Kidney (tissue), 14 donors: ENCODE data around the gene DEPDC4. TPM values are rescaled to one million over a fixed set of nuclear protein-coding genes. Genes with fewer than 3 reads are reported as not detected.

Experiments used
- DNase-seq, 5 donors: peaks; one replicate each; pipeline ENCODE4 v3.0.0-alpha.2; 2013 to 2020
- FAIRE-seq: peaks from 2 replicates; lab custom pipeline; 2012; peaks lifted over from hg19 to GRCh38; lab: Jason Lieb, UNC
- H3K27ac ChIP-seq, 2 donors: one replicate each; pipeline ENCODE4 v1.7.0; 2013; ENCODE audit warnings: low read depth in 2 of 2, low read length in 2 of 2, inconsistent platforms in 1 of 2
- H3K27me3 ChIP-seq: one replicate; pipeline ENCODE4 v1.7.1; 2013; ENCODE audit warnings: low read length, inconsistent platforms; ENCODE audit not compliant: control insufficient read depth, insufficient read depth
- H3K36me3 ChIP-seq, 3 donors: one replicate each; pipeline versions ENCODE4 v1.7.0 to v1.7.1; 2013; ENCODE audit warnings: low read length in 3 of 3, control low read depth in 1 of 3, inconsistent platforms in 1 of 3; ENCODE audit not compliant: insufficient read depth in 3 of 3, control insufficient read depth in 2 of 3
- H3K4me1 ChIP-seq, 3 donors: one replicate each; pipeline versions ENCODE4 v1.7.0 to v1.7.1; 2013; ENCODE audit warnings: low read length in 3 of 3, inconsistent platforms in 1 of 3, low read depth in 1 of 3; ENCODE audit not compliant: control insufficient read depth in 2 of 3, insufficient read depth in 2 of 3
- H3K4me3 ChIP-seq, 3 donors: one replicate each; pipeline versions ENCODE4 v1.7.0 to v1.8.1; 2013; ENCODE audit warnings: low read length in 3 of 3, control low read depth in 1 of 3, inconsistent platforms in 1 of 3
- H3K9ac ChIP-seq, 3 donors: one replicate each; pipeline versions ENCODE4 v1.7.0 to v1.7.1; 2013; ENCODE audit warnings: low read length in 3 of 3, control low read depth in 1 of 3, inconsistent platforms in 1 of 3
- H3K9me3 ChIP-seq, 3 donors: one replicate each; pipeline versions ENCODE4 v1.7.0 to v1.7.1; 2013; ENCODE audit warnings: low read length in 3 of 3, control low read depth in 1 of 3, inconsistent platforms in 1 of 3; ENCODE audit not compliant: control insufficient read depth in 2 of 3, insufficient read depth in 1 of 3
- CTCF ChIP-seq: IDR thresholded peaks from 3 replicates; pipeline ENCODE4 v1.5.1; 2012; ENCODE audit warnings: mild to moderate bottlenecking, moderate library complexity, borderline replicate concordance; ENCODE audit not compliant: insufficient read depth; ENCODE audit errors: extremely low read depth
- intact Hi-C: fragments of 100-400 bp; cut with DNase I; formaldehyde crosslinking; loops from one replicate; pipeline ENCODE4 v1.11.1; 2022
- polyA plus RNA-seq: library from polyadenylated mRNA; stranded (reverse); fragments of 350-450 nt; fragmentation: Illumina TruSeq; extraction: RNeasy Lipid Tissue Mini Kit (QIAGEN cat#74804); gene quantifications from one replicate; pipeline ENCODE4 v1.2.3, GENCODE V29; 2014; ENCODE audit warnings: low read depth, low replicate concordance; ENCODE audit not compliant: insufficient read depth
- total RNA-seq: library from RNA; stranded (reverse); fragmentation: NEBNext Ultra II Directional; extraction: Animal tissue kit (Norgen Biotek cat#: 25700); gene quantifications from one replicate; pipeline ENCODE4 v1.2.1, GENCODE V29; 2021
- donor health status: control.
- donor health status: control.
- donor health status: control.
- donor health status: control.
- donor health status: control.
- donor health status: DM: yes; HTN: yes; CAD: no.
- donor health status: Normal renal cell carcinoma (clear cell type).

DEPDC4 gene
- total and polyA plus RNA-seq, 2 donors from 2014 or later = 1.1 to 1.4 TPM

GRCh38 chr12:100239589-100239988 lies 27.3 kb downstream of the DEPDC4 start:
- Histone ChIP-seq H3K36me3 (no peaks in the 10 kb centered on the region), H3K27ac (no peak overlapping the region), H3K4me1 (no peaks in the 10 kb centered on the region), H3K27me3 (no peaks in the 10 kb centered on the region), H3K4me3 (no peak overlapping the region), H3K9ac (no peak overlapping the region), H3K9me3 (no peaks in the 10 kb centered on the region)
- TF ChIP-seq CTCF = no peak
- FAIRE-seq (no peak), DNase-seq (no peak)
- intact Hi-C loops = loop anchor here (10.0 kb wide), 1 partner anchor 315 kb away; no protein-coding TSS in a partner anchor

- no peak for FAIRE-seq
- intact Hi-C loops = loop anchor here (10.0 kb wide), 1 partner anchor 316 kb away; no protein-coding TSS in a partner anchor
- no peak for DNase-seq
- Histone ChIP-seq H3K9ac (no peak overlapping the region), H3K27me3 (no peaks in the 10 kb centered on the region), H3K9me3 (no peaks in the 10 kb centered on the region), H3K4me1 (no peaks in the 10 kb centered on the region), H3K4me3 (no peak overlapping the region), H3K27ac (no peak overlapping the region), H3K36me3 (no peaks in the 10 kb centered on the region)
- TF ChIP-seq CTCF = no peak
Observed at GRCh38 chr12:100238801-100239200, 28.1 kb downstream of the DEPDC4 start.

- peak in 2 of 5 donors; percentile 60 to 77 for DNase-seq
Observed at GRCh38 chr12:100234591-100235304, 32.1 kb downstream of the DEPDC4 start.

More at GRCh38 chr12:100234591-100235304, 32.1 kb downstream of the DEPDC4 start:
- H3K36me3 ChIP-seq = no peaks in the 10 kb centered on the region
- FAIRE-seq = peak; percentile 89
- no peak overlapping the region for H3K9ac ChIP-seq
- no peak overlapping the region for H3K27ac ChIP-seq
- TF ChIP-seq CTCF = peak; percentile 68
- H3K4me1 ChIP-seq = no peaks in the 10 kb centered on the region
- intact Hi-C loops = loop anchor here (10.0 kb wide), 1 partner anchor 320 kb away; no protein-coding TSS in a partner anchor
- no peaks in the 10 kb centered on the region for H3K27me3 ChIP-seq
- no peak overlapping the region for H3K4me3 ChIP-seq
- H3K9me3 ChIP-seq = no peaks in the 10 kb centered on the region
